Brain microvascular endothelial cell (primary cell): ENCODE measurements around the gene FAT2.

Source experiments
- DNase-seq: peaks from one replicate; pipeline ENCODE4 v3.0.0-alpha.2; 2020
- H3K27ac ChIP-seq: fragments of 250-450 bp; sonication (Bioruptor Pico); 2 replicates; pipeline ENCODE4 v1.5.1; 2020; ENCODE audit warnings: mild to moderate bottlenecking, moderate library complexity
- H3K27me3 ChIP-seq: fragments of 250-450 bp; sonication (Bioruptor Pico); replicated peaks from 2 replicates; pipeline ENCODE4 v1.5.1; 2020; ENCODE audit warnings: mild to moderate bottlenecking
- H3K36me3 ChIP-seq: fragments of 250-450 bp; sonication (Bioruptor Pico); replicated peaks from 2 replicates; pipeline ENCODE4 v1.5.1; 2020; ENCODE audit warnings: mild to moderate bottlenecking
- H3K4me3 ChIP-seq: 2 replicates; pipeline ENCODE4 v1.5.1; 2011; ENCODE audit warnings: low read depth, mild to moderate bottlenecking, control low read depth, low read length, moderate library complexity
- CTCF ChIP-seq: IDR thresholded peaks from 2 replicates; pipeline ENCODE4 v1.5.1; 2011; ENCODE audit warnings: low read depth, mild to moderate bottlenecking, moderate library complexity, low read length, control low read depth, inconsistent platforms; ENCODE audit errors: missing control alignments
- in situ Hi-C: cut with HindIII; loops from 2 replicates; pipeline ENCODE4 v1.10.0; 2017; ENCODE audit warnings: low sequenced_read_pairs, low pct_ligation_motif_present

Gene FAT2

GRCh38 chr5:151570058-151570457, 21.1 kb downstream of the FAT2 start:
- no peaks in the 10 kb centered on the region for H3K27me3 ChIP-seq
- in situ Hi-C loops, result no loop called here
- no peak for TF ChIP-seq CTCF
- no peak for DNase-seq
- no peaks in the 10 kb centered on the region for H3K36me3 ChIP-seq
- no peak overlapping the region for H3K27ac ChIP-seq
- H3K4me3 ChIP-seq, result no peak overlapping the region

GRCh38 chr5:151569132-151570046, 21.7 kb downstream of the FAT2 start:
- H3K36me3 ChIP-seq, result no peaks in the 10 kb centered on the region
- DNase-seq, result no peak
- in situ Hi-C loops, result no loop called here
- H3K4me3 ChIP-seq, result no peak overlapping the region
- no peaks in the 10 kb centered on the region for H3K27me3 ChIP-seq
- no peak for TF ChIP-seq CTCF
- no peak overlapping the region for H3K27ac ChIP-seq

GRCh38 chr5:151568036-151568435, 23.1 kb downstream of the FAT2 start:
- Histone ChIP-seq H3K27me3 (no peaks in the 10 kb centered on the region), H3K4me3 (no peak overlapping the region), H3K27ac (no peak overlapping the region), H3K36me3 (no peaks in the 10 kb centered on the region)
- in situ Hi-C loops, result no loop called here
- no peak for DNase-seq
- TF ChIP-seq CTCF, result no peak

- DNase-seq, result no peak
Observed at GRCh38 chr5:151565971-151566370, 25.2 kb downstream of the FAT2 start.

GRCh38 chr5:151562019-151562707, 29.0 kb downstream of the FAT2 start:
- in situ Hi-C loops, result no loop called here
- Histone ChIP-seq H3K27me3 (no peaks in the 10 kb centered on the region), H3K4me3 (no peak overlapping the region), H3K27ac (no peak overlapping the region), H3K36me3 (no peaks in the 10 kb centered on the region)
- no peak for TF ChIP-seq CTCF
- no peak for DNase-seq

More at GRCh38 chr5:151565971-151566370, 25.2 kb downstream of the FAT2 start:
- Histone ChIP-seq H3K36me3 (no peaks in the 10 kb centered on the region), H3K4me3 (no peak overlapping the region), H3K27me3 (no peaks in the 10 kb centered on the region), H3K27ac (no peak overlapping the region)
- in situ Hi-C loops, result no loop called here
- TF ChIP-seq CTCF, result no peak
